ENCODE results near the gene RAI1.
"Not testable (repeated sequence)": the region's sequence is repeated elsewhere in the genome, so short reads cannot be mapped to it uniquely, and the experiment has no call there.

Gene RAI1

DNA sequence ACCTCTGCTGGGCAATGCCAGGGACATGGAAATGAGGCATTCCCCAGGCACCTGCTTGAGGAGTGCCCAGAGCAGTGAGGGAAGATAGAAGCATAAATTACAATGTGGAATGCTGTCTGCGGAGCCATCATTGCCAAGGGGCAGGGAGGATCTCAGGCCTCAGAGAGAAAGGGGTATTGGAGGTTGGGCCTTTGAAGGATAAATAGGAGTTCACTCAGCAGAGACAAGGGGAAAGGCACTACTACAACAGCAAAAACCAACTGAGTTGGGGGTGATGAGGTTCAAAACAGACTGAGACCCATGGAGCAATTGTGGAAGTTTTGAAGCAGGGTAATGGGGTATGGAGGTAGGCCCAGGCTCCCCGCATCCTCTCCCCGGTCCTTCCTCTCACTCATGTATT, 122.7 kb downstream of the RAI1 start:
- DNase-seq (ENCODE audit: low spot score) = no peak

DNA sequence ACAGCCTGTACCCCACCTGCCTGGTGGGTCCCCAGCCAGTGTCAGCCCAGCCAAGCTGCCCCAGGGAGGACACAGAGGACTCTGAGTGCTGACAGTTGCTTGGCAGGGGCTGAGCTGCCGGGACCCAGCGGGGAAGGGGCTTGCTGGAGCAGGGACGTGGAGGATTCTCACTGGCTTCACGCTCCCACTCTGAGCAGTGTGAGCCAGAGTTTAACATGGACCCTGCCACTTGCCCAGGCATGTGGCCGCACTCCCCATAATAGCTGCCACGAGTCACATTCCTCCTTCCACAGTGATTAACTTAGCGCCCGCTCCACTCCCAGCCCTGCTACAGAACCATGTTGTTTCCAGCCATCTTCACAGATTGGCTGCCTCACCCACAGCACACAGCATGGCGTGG, 124.3 kb downstream of the RAI1 start:
- no peak for DNase-seq (ENCODE audit: low spot score)

DNA sequence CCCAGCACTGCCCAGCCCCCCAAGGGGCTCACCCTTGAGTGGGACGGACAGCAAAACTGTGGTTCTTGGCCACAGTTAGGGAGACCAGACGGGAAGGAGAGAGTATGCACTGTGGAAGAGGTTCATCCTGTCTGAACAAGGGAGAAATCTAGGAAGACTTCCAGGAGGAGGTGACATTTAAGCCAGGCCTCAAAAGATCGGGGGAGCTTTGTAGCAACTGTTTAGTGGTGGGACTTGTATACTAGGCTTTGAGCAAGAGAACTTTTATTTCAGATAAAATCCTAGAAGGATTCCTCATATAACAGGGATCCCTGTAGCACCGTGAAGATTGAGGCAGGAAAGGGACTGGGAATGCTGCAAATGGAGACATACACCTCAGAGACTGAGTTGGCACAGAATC, 124.8 kb downstream of the RAI1 start:
- no peak for DNase-seq (ENCODE audit: low spot score)

DNA sequence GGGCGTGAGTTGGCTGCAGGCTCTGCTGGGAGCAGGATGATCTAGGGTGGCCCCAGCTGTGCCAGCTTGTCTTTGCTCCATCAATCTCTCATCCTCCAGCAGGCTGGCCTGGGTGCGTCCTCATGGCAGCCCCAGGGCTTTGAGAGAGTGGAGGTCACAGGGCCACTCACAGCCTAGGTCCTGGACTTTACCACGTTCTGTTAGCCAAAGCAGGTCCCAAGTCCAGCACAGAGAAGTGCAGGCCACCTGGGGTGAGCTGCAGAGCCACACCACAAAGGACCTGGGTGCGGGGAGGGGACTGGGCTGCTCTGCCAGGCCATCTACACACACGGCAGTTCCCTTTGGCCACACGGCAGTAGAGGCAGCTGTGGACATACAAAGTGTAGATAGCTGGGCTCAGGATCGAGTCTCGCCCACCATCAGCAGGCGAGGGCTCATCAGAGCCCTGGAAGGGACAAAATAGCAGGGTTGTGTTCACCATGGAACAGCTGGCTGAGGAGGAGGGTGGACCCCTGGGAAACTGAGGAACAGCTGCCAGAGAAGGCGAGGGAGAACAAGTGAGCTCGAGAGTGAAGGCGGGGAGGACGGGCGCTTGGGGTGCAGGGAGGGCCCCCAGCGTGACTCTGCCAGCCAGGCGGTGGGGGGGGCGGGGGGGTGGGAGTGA, 125.5 kb downstream of the RAI1 start:
- DNase-seq (ENCODE audit: low spot score) = no peak

DNA sequence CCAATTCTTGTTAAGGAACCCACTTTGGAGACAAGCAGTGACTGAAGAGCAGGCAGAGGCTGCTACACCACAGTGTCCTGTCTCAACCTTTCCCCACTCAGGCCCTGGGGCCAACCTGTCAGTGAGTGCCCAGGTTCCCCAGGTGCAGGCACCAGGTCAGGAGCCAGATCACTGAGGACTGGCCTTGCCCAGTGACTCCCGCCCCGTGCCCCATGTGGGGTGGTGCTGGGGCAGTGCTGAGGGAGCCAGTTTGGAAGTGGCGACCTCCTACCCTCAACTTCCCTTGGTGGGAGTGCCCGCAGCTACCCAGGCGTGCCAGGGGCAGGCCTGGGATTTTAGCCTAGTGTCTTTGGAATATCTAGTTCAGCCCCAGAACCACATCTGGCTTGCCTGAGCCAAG, 126.2 kb downstream of the RAI1 start:
- DNase-seq (ENCODE audit: low spot score) = no peak

DNA sequence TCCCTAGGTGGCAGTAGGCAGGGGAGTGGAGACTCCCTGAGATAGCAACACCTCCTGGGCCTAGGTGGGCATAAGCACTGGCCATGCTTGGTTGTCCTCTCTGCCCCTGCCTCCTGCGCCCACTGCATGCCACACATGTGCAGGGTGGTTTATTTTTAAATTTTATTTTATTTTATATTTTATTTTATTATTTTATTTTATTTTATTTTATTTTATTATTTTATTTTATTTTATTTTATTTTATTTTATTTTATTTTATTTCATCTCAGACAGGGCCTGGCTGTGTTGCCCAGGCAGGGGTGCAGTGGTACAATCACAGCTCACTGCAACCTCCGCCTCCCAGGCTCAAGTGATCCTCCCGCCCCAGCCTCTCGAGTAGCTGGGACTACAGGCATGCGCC, 126.9 kb downstream of the RAI1 start:
- not testable (repeated sequence) for DNase-seq (ENCODE audit: low spot score)

DNA sequence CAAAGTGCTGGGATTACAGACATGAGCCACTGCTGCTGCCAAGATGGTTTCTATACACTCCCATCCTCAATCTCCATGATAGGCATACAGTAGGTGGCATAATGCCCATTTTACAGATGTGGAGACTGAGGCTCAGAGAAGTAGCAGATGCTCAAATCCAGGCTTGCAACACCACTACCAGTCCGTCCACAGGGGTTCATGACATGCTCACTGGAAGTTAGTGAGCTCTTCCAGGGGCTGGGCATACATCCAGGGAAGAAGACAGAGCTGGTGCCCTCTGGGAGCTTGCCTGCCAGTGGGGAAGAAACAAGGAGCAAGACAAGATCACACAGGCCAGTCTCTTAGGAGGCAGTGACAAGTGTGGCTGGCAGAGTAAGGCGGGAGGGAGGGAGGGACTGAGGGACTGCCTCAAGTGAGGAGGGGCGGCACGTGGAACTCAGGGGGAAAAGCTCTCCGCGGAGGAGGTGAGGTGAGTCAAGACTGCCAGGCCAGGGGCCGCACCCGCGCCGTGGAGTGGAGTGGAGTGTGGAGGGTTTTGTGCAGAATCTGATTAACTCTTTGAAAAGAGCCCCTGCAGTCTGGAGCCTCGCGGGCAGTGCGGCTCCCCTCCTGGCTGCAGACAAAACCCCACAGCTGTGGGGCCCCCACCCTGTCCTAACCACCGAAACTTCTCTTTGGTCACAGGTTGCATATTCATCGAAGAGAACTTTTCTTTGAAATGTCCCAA, 127.6 kb downstream of the RAI1 start:
- no peak for DNase-seq (ENCODE audit: low spot score)

DNA sequence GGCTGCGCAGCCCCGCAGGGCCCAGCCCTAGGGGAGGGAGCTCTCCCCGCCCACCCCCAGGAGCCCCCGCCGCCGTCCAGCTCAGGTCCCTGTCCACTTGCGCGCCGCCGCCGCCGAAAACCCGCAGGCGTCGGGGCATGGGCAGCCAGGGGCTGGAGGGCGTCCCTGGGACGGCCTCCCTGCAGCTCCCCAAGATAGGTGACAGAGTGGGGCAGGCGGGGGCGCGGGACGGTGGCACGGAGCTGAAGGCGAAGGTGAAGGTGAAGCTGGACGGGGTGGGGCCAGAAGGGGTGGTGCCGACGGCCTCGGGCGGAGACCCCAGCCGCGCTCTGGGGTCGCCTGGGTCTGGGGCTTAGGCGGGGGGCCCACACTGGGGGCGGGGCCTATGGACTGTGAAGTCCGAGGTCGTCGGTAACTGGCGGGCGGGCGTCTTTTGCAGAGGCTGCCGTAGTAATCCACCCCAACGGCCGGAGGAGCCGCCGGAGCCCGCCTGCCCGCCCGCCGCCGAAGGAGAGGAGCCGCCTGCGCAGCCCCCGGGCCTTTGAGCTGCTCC, 128.3 kb downstream of the RAI1 start:
- DNase-seq (ENCODE audit: low spot score) = no peak

DNA sequence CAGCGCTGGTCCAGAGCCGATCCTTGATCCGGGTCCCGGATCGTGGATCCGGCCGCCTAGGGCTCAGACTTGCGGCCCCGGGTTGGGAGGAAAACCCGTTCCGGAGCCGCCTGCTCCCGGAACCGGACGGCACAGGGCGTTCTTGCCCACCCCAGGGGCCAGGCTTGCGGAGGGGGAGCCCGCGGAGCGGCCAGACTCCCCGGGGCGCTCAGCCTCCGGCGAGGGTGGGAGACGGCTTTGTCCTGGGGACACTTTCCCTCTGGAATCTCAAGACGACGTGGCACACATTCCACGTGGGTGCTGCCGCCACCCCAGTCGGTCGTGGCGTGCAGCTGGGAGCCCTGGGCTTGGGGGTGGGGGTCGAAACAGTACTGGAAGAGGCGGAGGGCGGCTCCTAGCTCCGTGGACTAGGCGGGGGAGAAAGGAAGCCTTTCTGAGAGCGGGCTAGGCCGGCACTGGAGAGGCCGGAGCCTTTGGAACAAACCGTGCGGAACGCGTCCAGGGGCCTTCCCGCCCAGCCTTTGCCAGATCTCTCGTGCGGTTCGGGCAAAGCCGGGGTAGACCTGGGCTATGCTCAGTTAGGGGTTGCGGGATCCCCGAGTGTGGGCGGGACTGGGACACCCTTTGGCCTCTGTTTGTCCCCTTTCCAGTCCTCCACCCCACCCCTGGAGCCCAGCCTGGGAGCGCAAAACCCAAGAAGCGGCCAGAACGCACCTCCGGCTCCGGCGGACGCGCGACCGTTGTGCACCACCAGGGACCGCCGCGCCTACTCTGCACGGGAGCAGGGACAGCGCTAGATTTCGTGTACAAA, 129.0 kb downstream of the RAI1 start:
- no peak for DNase-seq (ENCODE audit: low spot score)

DNA sequence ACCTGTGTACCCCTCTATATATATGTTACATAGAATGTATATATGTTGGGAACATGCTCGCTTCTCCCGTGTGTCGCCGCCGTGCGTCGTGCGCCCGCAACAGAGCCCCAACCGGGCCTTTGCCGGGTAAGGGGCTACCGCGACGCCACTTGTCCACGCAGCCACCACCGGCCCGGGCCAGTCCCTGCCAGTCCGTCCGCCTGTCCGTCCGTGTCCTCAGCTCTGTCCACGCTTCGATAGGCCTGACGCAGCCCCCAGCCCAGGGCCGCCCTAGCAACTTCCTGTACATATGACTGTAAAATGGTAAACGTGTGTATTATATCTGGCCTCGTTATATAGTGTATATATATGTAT, 129.6 kb downstream of the RAI1 start:
- DNase-seq (ENCODE audit: low spot score) = no peak

DNA sequence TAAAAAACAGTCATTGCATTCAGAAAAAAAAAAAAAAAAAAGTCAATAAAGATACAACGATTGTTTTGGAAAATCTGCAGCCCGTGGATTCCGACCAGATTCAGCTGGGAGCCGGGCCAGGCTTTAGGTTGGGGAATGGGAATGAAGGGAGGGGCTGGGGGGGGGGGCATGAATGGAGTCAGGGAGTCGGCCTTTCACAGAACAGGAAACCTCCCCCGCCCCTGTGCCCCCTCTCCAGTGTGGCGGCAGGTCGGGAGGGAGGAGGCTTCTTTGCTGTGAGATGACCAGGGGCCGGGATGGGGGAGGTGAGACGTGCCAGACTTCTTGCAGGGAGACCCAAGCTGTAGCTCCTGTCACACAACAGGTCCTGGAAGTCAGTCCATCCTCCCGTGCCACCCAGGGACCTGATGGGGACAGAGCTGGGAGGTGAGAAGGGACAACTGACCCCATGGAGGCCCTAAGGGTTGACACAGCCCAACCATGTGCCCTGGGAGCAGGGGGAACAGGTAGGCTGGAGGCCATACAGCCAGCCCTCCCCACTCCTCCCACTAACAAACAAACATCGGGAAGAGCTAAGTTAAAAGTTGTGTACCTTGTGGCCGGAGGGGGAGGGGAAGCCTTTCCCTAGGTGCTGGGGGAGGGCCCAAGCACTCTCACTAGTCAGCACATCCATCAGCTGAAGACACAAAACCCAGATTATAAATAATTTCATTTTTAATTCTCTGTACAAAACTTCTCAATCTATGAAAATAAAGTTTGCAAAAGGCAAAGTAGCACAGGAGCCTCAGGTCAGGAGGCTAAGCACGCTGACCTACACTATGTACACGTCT, 130.3 kb downstream of the RAI1 start:
- DNase-seq (ENCODE audit: low spot score) = no peak

DNA sequence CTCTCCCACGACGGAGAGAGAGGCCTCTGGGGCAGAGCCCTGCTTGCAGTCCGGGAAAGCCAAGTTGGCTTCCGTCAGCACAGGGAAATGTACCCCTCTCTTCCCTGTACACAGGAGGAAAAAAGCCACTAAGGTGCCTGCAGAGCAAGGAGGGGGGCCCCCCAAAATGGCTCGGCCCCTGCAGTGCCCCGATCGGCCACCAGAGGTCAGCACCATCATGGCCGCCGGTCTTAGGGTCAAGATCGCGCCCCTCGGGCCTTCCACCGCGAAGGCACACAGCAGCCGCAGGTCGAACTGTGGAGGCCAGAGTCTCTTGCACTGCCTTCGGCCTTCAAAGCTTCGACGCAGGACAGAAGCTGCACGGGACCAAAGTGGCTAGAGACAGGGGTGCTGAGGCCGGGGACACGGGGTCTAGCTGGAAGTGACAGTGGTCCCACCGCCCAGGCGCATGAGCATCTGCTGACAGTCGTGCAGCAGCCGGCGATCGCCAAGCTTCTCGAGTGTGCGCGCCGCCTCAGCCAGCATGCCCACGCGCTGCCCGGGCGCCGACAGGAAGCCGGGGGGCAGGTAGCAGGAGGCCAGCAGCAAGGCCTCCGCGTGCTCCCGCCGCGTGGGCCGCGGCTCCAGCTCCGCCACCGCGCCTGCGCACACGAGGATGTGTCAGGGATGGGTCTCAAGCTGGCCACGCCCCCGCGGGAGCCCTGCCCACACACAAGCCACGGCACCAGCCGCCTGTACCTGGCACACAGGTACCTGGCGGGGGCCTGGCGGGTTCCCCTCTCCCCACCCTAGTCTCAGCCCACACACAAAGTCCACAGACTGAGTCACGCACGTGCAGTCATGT, 131.2 kb downstream of the RAI1 start:
- DNase-seq (ENCODE audit: low spot score) = peak; percentile 53

DNA sequence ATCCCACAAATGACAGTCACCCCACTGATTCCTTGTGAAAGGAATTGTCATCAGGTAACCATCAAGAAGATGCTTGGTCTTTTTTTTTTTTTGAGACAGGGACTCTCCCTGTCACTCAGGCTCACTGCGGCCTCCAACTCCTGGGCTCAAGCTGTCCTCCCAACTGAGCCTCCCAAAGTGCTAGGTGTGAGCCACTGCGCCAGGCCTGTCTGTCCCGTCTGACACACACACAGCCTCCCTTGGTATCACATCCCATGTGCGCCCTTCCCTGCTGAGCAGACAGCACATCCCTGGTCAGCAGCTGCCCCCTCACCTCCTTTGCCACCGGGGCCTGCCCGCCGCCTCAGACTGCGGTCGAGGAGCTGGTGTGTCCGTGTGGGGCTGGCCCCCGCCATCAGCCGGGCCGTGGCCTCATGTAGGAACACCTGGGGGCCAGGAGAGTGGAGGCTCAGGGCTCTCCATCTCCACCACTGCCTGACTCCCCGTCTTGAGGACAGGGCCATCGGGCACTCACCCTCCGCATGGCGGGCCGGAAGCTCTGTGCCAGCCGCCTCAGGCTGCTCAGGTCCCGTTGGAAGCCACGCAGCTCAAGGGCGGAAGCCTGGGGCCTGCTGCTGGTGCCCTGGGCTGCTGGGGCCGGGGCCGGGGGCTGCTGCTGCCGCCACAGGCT, 131.9 kb downstream of the RAI1 start:
- no peak for DNase-seq (ENCODE audit: low spot score)

DNA sequence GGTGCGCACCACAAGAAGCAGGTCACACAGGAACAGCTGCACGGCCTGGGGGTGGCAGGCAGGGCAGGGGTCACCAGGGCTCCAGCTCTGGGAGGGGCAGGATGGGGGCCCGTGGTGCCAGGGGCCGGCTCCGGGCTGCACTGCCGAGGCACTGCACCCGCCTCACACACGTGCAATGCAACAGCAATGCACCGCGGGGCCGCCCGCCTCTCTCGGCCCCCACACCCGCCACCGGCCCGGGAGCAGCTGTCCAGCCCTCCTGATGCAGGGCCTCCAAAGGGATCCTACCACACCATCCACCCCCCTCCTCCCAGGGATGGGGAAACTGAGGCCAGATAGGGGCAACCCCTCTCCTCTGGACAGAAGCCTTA, 132.5 kb downstream of the RAI1 start:
- no peak for DNase-seq (ENCODE audit: low spot score)

DNA sequence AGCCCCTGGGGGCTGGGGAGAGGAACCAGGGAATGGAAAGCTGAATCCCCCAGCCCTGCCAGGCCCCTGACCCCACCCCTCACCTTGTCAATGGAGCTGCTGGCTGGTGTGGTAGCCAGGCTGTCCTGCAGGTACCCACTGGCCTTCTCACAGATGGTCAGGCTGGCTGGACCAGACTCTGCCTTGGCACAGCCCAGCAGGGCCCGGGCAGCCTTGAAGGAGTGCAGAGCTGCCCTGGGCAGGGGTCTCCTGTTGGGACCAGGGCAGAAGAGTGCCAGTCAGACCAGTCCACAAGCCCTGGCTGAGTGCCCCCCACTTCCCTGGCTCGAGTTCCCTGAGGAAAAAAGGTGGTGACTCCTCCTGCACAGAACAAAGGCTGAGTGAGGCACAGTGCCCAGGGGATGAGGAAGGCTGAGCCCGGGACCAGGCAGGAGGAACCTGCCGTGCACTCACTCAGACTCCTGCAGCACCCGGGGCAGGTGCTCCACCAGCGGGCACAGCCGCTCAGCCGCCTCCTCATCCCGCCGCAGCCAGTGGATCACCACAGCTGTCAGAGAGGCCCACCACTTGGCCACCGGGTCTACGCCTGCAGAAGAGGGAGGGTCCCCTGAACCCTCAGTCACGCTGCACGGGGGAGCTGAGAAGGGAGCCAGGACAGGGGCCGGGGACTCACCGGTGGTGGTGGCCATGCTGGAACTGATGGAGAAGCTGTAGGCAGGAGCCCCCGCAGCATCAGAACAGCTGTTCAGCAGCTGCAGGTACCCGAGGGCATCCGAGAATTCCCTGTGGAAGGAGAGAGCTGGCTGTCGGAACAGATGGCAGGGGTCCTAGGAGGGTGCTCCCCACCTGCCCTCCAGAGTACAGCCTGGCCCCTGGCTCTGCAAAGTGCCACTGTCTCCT, 133.2 kb downstream of the RAI1 start:
- no peak for DNase-seq (ENCODE audit: low spot score)

DNA sequence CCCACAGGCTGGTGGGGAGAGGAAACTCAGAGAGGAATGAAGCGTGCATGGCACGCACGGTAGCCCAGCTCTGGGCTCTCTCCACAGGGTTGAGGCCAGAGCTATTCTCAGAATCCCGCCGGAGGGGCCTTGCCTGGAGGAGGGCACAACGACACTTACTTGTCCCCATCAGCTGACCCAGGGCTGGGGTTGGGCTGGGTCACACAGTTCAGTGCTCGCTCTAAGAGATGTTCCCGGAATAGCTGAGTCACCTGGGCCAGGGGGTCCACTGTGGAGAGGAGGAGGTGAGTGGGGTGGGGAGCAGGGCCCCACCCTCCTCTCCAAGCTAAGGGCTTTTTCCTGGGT, 133.8 kb downstream of the RAI1 start:
- DNase-seq (ENCODE audit: low spot score) = no peak

DNA sequence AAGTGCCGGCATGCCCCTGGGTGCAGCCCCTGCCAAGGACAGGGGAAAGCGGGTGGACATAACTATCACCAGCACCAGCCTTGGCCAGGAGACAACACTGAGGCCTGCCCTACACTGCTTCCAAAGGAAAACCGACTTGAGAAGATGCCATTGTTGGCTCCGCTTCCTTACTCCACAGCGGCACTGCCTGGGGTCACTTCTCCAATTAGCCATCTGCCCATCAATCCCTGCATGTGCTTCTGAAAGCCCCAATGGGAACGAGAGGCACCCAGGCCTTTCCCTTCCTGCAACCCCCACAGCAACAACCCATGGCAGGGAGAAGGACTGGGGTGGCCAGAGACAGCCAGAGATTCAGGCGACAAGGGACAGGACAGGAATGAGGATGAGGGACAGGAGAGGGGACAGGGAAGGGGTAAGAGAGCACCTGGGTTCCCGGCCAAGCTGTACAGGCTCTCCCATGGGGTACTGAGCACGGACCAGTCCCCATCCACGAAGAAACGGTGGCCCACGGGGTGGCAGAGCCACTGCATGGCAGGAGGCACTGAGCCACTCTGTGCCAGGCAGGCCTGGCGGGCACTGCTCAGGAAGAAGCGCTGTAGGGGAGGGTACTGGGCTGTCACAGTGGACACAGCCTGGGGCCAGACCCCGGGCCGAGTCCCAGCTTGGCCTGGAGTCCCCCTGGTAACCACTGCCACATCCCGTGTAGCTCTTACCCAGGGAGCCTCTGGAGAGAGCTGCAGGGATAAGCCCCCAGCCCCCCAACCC, 134.4 kb downstream of the RAI1 start:
- no peak for DNase-seq (ENCODE audit: low spot score)

DNA sequence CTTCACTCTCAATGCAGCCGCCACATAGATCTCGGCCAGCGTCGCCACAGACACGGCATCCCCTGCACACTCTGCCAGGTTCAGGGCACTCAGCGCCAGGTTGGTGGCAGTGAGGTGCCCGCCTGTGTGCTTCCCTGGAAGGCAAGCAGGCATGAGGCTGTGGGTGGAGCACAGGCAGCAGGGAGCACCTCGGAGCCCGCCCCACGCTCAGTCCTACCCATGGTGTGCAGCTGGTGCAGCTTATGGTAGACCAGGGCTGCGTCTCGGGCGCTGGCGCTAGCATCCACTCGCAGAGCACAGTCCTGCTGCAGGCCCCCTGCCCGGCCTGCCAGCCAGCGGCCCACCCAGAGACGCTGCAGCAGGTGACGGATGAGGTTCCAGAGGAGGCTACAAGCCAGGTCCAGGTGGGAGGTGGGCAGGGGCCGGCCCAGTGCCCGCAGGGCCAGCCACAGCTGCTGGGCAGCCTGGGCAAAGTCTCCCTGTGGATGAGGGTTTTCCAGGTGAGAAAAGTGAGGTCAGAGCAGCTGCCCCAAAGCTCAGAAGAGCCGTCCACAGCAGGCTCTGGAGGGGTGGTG, 135.1 kb downstream of the RAI1 start:
- no peak for DNase-seq (ENCODE audit: low spot score)

Data from SW480 (cell line).